ENCODE data around the gene LRP1B. TPM values are rescaled to one million over a fixed set of nuclear protein-coding genes. Genes with fewer than 3 reads are reported as not detected.

Gene LRP1B
- polyA plus RNA-seq, 1 of the 3 experiments (the other 2 are of a cell fraction), result 0.28 TPM

- ChIA-PET CTCF (no interaction called here), POLR2A (no interaction called here)
- Histone ChIP-seq H3K9ac (no peak overlapping the region), H3K27ac (ENCODE audit: low read depth in 2 of 2, low read length in 1 of 2) (peak overlapping the region in 1 of 2 experiments; percentile 51; a peak in 2 of 4 replicates), H4K20me1 (ENCODE audit: insufficient read depth) (no peaks in the 10 kb centered on the region), H3K27me3 (ENCODE audit: insufficient read depth) (no peaks in the 10 kb centered on the region), H3K4me2 (no peak overlapping the region), H3K4me1 (ENCODE audit: control insufficient read depth in 1 of 2, insufficient read depth in 2 of 2, low read depth in 1 of 2, low read length in 1 of 2) (peaks cover 0 to 5% of the 10 kb centered on the region in 2 experiments; a peak in 1 of 4 replicates), H3K79me2 (ENCODE audit: insufficient read depth) (no peaks in the 10 kb centered on the region), H3K4me3 (ENCODE audit: low read depth in 2 of 2, low read length in 1 of 2) (no peak overlapping the region), H3K9me3 (no peaks in the 10 kb centered on the region), H3K9me2 (no peaks in the 10 kb centered on the region), H2AFZ (ENCODE audit: low read depth) (no peak overlapping the region; the same call in 1 of the 2 replicates), H3F3A (replicated peaks; ENCODE audit: insufficient read depth) (peaks cover 5% of the 10 kb centered on the region), H3K36me3 (replicated peaks in 1 of 2; ENCODE audit: control insufficient read depth in 1 of 2, insufficient read depth in 2 of 2, low read length in 1 of 2) (no peaks in the 10 kb centered on the region)
- DNase-seq, result no peak
- TF ChIP-seq NFIC (IDR thresholded peaks at IDR 0.05; ENCODE audit: borderline replicate concordance) (no peak), USF2 (IDR thresholded peaks at IDR 0.05; ENCODE audit: borderline replicate concordance, low read depth, low read length) (no peak), NRF1 (IDR thresholded peaks at IDR 0.05; ENCODE audit: low read depth, low read length) (no peak), YY1 (IDR thresholded peaks at IDR 0.05; ENCODE audit: low read depth) (no peak), CTCF (IDR thresholded peaks at IDR 0.05) (no peak), PBX3 (IDR thresholded peaks at IDR 0.05) (no peak), POLR2AphosphoS5 (IDR thresholded peaks at IDR 0.05; ENCODE audit: low read depth, low read length) (no peak), RAD21 (IDR thresholded peaks at IDR 0.05; ENCODE audit: low read length) (no peak), REST (IDR thresholded peaks at IDR 0.05; ENCODE audit: low read depth, low read length) (no peak), FOXM1 (IDR thresholded peaks at IDR 0.05; ENCODE audit: low read depth) (no peak), TAF1 (IDR thresholded peaks at IDR 0.05; ENCODE audit: borderline replicate concordance, low read depth, low read length) (no peak), TCF12 (IDR thresholded peaks at IDR 0.05) (no peak), IRF3 (IDR thresholded peaks at IDR 0.05; ENCODE audit: low read depth, low read length) (no peak)
- WGBS (ENCODE audit: low lambda C conversion rate), result 100% methylated on average over 1 of the region's 1 CpG
These were observed 1132.2 kb downstream of the LRP1B start for GRCh38 chr2:140998577-140998976.
